Tibial artery (tissue), 4 donors: ENCODE results near the gene OSBPL6.
A peak's percentile ranks its signal among the peaks of the same experiment; 100 is the strongest.

Experiments used
- DNase-seq, 2 donors: peaks; one replicate each; pipeline ENCODE4 v3.0.0-alpha.2; 2019
- H3K27ac ChIP-seq, 2 donors: fragments of 200-600 bp; sonication (generic) in 1 of 2; 1 replicate in 1 of 2; 2 replicates in 1 of 2; pipeline ENCODE4 v1.5.1; 2018 to 2019; ENCODE audit warnings: mild to moderate bottlenecking in 1 of 2
- H3K27me3 ChIP-seq, 2 donors: fragments of 200-600 bp; sonication (generic) in 1 of 2; one replicate each; pipeline versions ENCODE4 v1.5.1 to v1.6.0; 2016 to 2019
- H3K36me3 ChIP-seq, 3 donors: fragments of 200-600 bp; sonication (generic) in 2 of 3; one replicate each; pipeline ENCODE4 v1.5.1; 2016 to 2019; ENCODE audit warnings: mild to moderate bottlenecking in 2 of 3
- H3K4me1 ChIP-seq, 4 donors: fragments of 200-600 bp; sonication (generic) in 2 of 4; 1 replicate in 3 of 4; 2 replicates in 1 of 4; pipeline ENCODE4 v1.5.1; 2016 to 2019
- H3K4me3 ChIP-seq, 2 donors: fragments of 200-600 bp; sonication (generic) in 1 of 2; 1 replicate in 1 of 2; 2 replicates in 1 of 2; pipeline ENCODE4 v1.5.1; 2018 to 2019; ENCODE audit warnings: mild to moderate bottlenecking in 2 of 2
- H3K9me3 ChIP-seq, 3 donors: fragments of 200-600 bp; sonication (generic) in 1 of 3; one replicate each; pipeline ENCODE4 v1.5.1; 2016 to 2019
- CTCF ChIP-seq, 2 experiments: fragments of 200-600 bp in 1 of 2; fragments of 450-650 bp in 1 of 2; IDR thresholded peaks; one replicate each; pipeline ENCODE4 v1.5.1; 2017 to 2019; ENCODE audit warnings: antibody characterized with exemption in 2 of 2, mild to moderate bottlenecking in 1 of 2, moderate library complexity in 1 of 2
- intact Hi-C: fragments of 100-400 bp; cut with DNase I; formaldehyde crosslinking; loops from one replicate; pipeline ENCODE4 v1.15.0; 2023; ENCODE audit warnings: low total_unique reads

Gene OSBPL6

GRCh38 chr2:178208817-178209216, 14.5 kb downstream of the OSBPL6 start:
- Histone ChIP-seq H3K4me3 (no peak overlapping the region), H3K36me3 (no peaks in the 10 kb centered on the region), H3K4me1 (peaks cover 0 to 3% (median 0%) of the 10 kb centered on the region in 4 donors), H3K9me3 (no peaks in the 10 kb centered on the region), H3K27me3 (no peaks in the 10 kb centered on the region), H3K27ac (no peak overlapping the region)
- no peak for DNase-seq
- intact Hi-C loops, result no loop called here
- peak; percentile 27 for TF ChIP-seq CTCF (IDR thresholded peaks at IDR 0.05)

- Histone ChIP-seq H3K36me3 (no peaks in the 10 kb centered on the region), H3K27me3 (no peaks in the 10 kb centered on the region), H3K27ac (no peak overlapping the region), H3K4me1 (no peaks in the 10 kb centered on the region), H3K4me3 (no peak overlapping the region), H3K9me3 (no peaks in the 10 kb centered on the region)
- TF ChIP-seq CTCF (IDR thresholded peaks at IDR 0.05), result no peak
- DNase-seq, result no peak
- intact Hi-C loops, result no loop called here
Measured at GRCh38 chr2:178211460-178211859, 17.1 kb downstream of the OSBPL6 start.

GRCh38 chr2:178211943-178212342, 17.6 kb downstream of the OSBPL6 start:
- Histone ChIP-seq H3K4me1 (no peaks in the 10 kb centered on the region), H3K36me3 (no peaks in the 10 kb centered on the region), H3K27ac (no peak overlapping the region), H3K4me3 (no peak overlapping the region), H3K27me3 (no peaks in the 10 kb centered on the region), H3K9me3 (no peaks in the 10 kb centered on the region)
- intact Hi-C loops, result no loop called here
- TF ChIP-seq CTCF (IDR thresholded peaks at IDR 0.05), result no peak
- DNase-seq, result no peak

- Histone ChIP-seq H3K27ac (no peak overlapping the region), H3K4me1 (no peaks in the 10 kb centered on the region), H3K9me3 (no peaks in the 10 kb centered on the region), H3K36me3 (no peaks in the 10 kb centered on the region), H3K4me3 (no peak overlapping the region), H3K27me3 (no peaks in the 10 kb centered on the region)
- DNase-seq, result no peak
- TF ChIP-seq CTCF (IDR thresholded peaks at IDR 0.05), result no peak
- intact Hi-C loops, result no loop called here
Measured at GRCh38 chr2:178213991-178214390, 19.7 kb downstream of the OSBPL6 start.

- Histone ChIP-seq H3K27me3 (no peaks in the 10 kb centered on the region), H3K36me3 (no peaks in the 10 kb centered on the region), H3K4me3 (no peak overlapping the region), H3K4me1 (no peaks in the 10 kb centered on the region), H3K27ac (no peak overlapping the region), H3K9me3 (no peaks in the 10 kb centered on the region)
- intact Hi-C loops, result no loop called here
- TF ChIP-seq CTCF (IDR thresholded peaks at IDR 0.05), result no peak
- DNase-seq, result no peak
Measured at GRCh38 chr2:178219247-178219646, 24.9 kb downstream of the OSBPL6 start.

- intact Hi-C loops, result no loop called here
- no peak overlapping the region for H3K27ac ChIP-seq
- H3K36me3 ChIP-seq, result no peaks in the 10 kb centered on the region
- H3K27me3 ChIP-seq, result no peaks in the 10 kb centered on the region
- DNase-seq, result no peak
- no peak overlapping the region for H3K4me3 ChIP-seq
- no peak for TF ChIP-seq CTCF (IDR thresholded peaks at IDR 0.05)
- H3K4me1 ChIP-seq, result no peaks in the 10 kb centered on the region
- no peaks in the 10 kb centered on the region for H3K9me3 ChIP-seq
Measured at GRCh38 chr2:178220814-178221213, 26.5 kb downstream of the OSBPL6 start.
